ENCODE data around the gene RAMAC.

DNA sequence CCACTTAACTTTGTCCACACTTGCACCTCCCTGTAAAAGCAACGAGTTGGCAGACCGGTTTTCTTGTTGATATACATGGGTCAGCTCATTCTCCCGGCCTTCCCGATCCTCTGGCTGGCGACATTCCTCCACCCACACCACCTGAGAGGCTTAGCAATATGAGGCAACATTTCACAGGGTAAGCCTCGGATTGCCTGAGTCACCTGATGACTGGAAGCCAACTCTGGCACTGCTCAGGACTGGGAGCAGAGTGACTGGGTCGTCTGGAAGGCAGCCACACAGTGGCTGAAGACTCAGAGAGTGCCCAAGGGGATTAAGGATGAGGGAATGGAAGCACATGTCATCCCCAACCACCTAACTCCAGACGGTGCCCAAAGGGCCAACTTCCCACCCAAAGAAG is 43.3 kb upstream of the RAMAC start:
- TF ChIP-seq PAX5 (IDR thresholded peaks at IDR 0.05; ENCODE audit: insufficient read depth, low read length, severe bottlenecking): no peak
- no peak for TF ChIP-seq POLR2A (IDR thresholded peaks at IDR 0.05; ENCODE audit: low read depth, low read length)

All from GM12891 (cell line).